H1 (cell line): ENCODE measurements around the gene IP6K1. TPM values are rescaled to one million over a fixed set of nuclear protein-coding genes. Genes with fewer than 3 reads are reported as not detected.

Experiments
- CTCF ChIA-PET: fragments of 300-600 bp; sonication (Branson Sonifier 250); formaldehyde crosslinking; loops from one replicate; lab custom pipeline; 2021; ENCODE audit not compliant: partially characterized antibody; lab: Charles Lee
- POLR2A ChIA-PET: fragments of 300-600 bp; sonication (Branson Sonifier 250); formaldehyde crosslinking; loops from one replicate; lab custom pipeline; 2021; ENCODE audit warnings: inconsistent platforms; ENCODE audit not compliant: partially characterized antibody; lab: Charles Lee
- DNase-seq, 2 experiments: peaks; one replicate each; pipeline versions ENCODE4 v3.0.0 to v3.0.0-alpha.2; 2010 to 2022; ENCODE audit warnings: low spot score in 2 of 2, low read depth in 1 of 2, mixed read lengths in 1 of 2
- FAIRE-seq: peaks from 2 replicates; lab custom pipeline; 2011; peaks lifted over from hg19 to GRCh38; lab: Jason Lieb, UNC
- H2AFZ ChIP-seq: 2 replicates; pipeline ENCODE4 v1.8.1; 2012; ENCODE audit warnings: low read length, inconsistent platforms
- H2AK5ac ChIP-seq: 2 replicates; pipeline ENCODE4 v1.6.1; 2013; ENCODE audit warnings: low read depth, low read length
- H2BK120ac ChIP-seq: replicated peaks from 2 replicates; pipeline ENCODE3; 2013; ENCODE audit warnings: low read depth, low read length, inconsistent platforms
- H2BK12ac ChIP-seq: 2 replicates; pipeline ENCODE4 v1.6.1; 2013; ENCODE audit warnings: low read depth, low read length
- H2BK15ac ChIP-seq: 2 replicates; pipeline ENCODE4 v1.6.1; 2013; ENCODE audit warnings: low read length
- H2BK20ac ChIP-seq: 2 replicates; pipeline ENCODE4 v1.6.1; 2013; ENCODE audit warnings: low read length
- H2BK5ac ChIP-seq: 2 replicates; pipeline ENCODE4 v1.6.1; 2013; ENCODE audit warnings: low read depth, low read length
- H3K14ac ChIP-seq: 2 replicates; pipeline ENCODE4 v1.6.1; 2013; ENCODE audit warnings: inconsistent platforms; ENCODE audit not compliant: insufficient read length
- H3K18ac ChIP-seq: 2 replicates; pipeline ENCODE4 v1.6.1; 2013; ENCODE audit warnings: low read length; ENCODE audit errors: extremely low read depth
- H3K23ac ChIP-seq: 2 replicates; pipeline ENCODE4 v1.6.1; 2013; ENCODE audit warnings: inconsistent platforms; ENCODE audit not compliant: insufficient read length
- H3K23me2 ChIP-seq: 2 replicates; pipeline ENCODE4 v1.6.1; 2013; ENCODE audit warnings: low read depth, low read length
- H3K27ac ChIP-seq: 2 replicates; pipeline ENCODE4 v1.6.1; 2011; ENCODE audit warnings: low read depth, low read length, inconsistent platforms
- H3K27me3 ChIP-seq, 4 experiments: replicated peaks in 1 of 4; 1 replicate in 1 of 4; 2 replicates in 3 of 4; pipeline versions ENCODE4 v1.6.1 to v1.8.1; 2011 to 2013; ENCODE audit warnings: low read length in 3 of 4, mild to moderate bottlenecking in 3 of 4, inconsistent platforms in 2 of 4, mixed read lengths in 2 of 4, moderate library complexity in 1 of 4; ENCODE audit not compliant: control insufficient read depth in 3 of 4, insufficient read depth in 3 of 4; ENCODE audit errors: extremely low read depth in 1 of 4
- H3K36me3 ChIP-seq, 4 experiments: 2 replicates each; pipeline versions ENCODE4 v1.6.1 to v1.8.1; 2011 to 2013; ENCODE audit warnings: mild to moderate bottlenecking in 4 of 4, low read length in 3 of 4, moderate library complexity in 2 of 4, control low read depth in 1 of 4, inconsistent platforms in 1 of 4; ENCODE audit not compliant: insufficient read depth in 4 of 4, control insufficient read depth in 2 of 4
- H3K4ac ChIP-seq: replicated peaks from 2 replicates; pipeline ENCODE3; 2013; ENCODE audit warnings: low read length, low read depth, mixed read lengths, inconsistent platforms; ENCODE audit not compliant: insufficient read length
- H3K4me1 ChIP-seq, 4 experiments: replicated peaks in 1 of 4; 1 replicate in 1 of 4; 2 replicates in 3 of 4; pipeline versions ENCODE4 v1.6.1 to v1.8.1; 2011 to 2013; ENCODE audit warnings: low read length in 3 of 4, inconsistent platforms in 2 of 4, mixed read lengths in 1 of 4; ENCODE audit not compliant: insufficient read depth in 4 of 4, control insufficient read depth in 3 of 4
- H3K4me2 ChIP-seq, 2 experiments: 2 replicates each; pipeline versions ENCODE4 v1.6.1 to v1.8.1; 2011 to 2013; ENCODE audit warnings: low read depth in 2 of 2, low read length in 2 of 2, control low read depth in 1 of 2, inconsistent platforms in 1 of 2, mild to moderate bottlenecking in 1 of 2; ENCODE audit not compliant: insufficient read depth in 1 of 2
- H3K4me3 ChIP-seq, 4 experiments: fragments of 200-600, 300-600 bp in 1 of 4; sonication (generic), shearing (Covaris generic), sonication (Bioruptor Twin) in 1 of 4; 2 replicates each; pipeline versions ENCODE4 v1.5.1 to v1.8.1; 2011 to 2016; ENCODE audit warnings: low read length in 4 of 4, low read depth in 3 of 4, control low read depth in 2 of 4, inconsistent platforms in 2 of 4, mild to moderate bottlenecking in 2 of 4, mixed read lengths in 1 of 4, moderate library complexity in 1 of 4; ENCODE audit not compliant: insufficient read depth in 2 of 4; ENCODE audit errors: extremely low read depth in 1 of 4
- H3K56ac ChIP-seq: replicated peaks from 2 replicates; pipeline ENCODE3; 2013; ENCODE audit warnings: low read depth, mild to moderate bottlenecking, mixed read lengths, low read length, inconsistent platforms; ENCODE audit not compliant: insufficient read length
- H3K79me1 ChIP-seq: 2 replicates; pipeline ENCODE4 v1.6.1; 2013; ENCODE audit warnings: low read depth, low read length, control low read depth
- H3K79me2 ChIP-seq, 2 experiments: 2 replicates each; pipeline versions ENCODE4 v1.6.1 to v1.8.1; 2012 to 2013; ENCODE audit warnings: low read length in 2 of 2, mild to moderate bottlenecking in 2 of 2, inconsistent platforms in 1 of 2; ENCODE audit not compliant: insufficient read depth in 2 of 2, control insufficient read depth in 1 of 2
- H3K9ac ChIP-seq, 4 experiments: replicated peaks in 1 of 4; 1 replicate in 1 of 4; 2 replicates in 3 of 4; pipeline versions ENCODE4 v1.6.1 to v1.8.1; 2011 to 2013; ENCODE audit warnings: low read depth in 3 of 4, low read length in 3 of 4, control low read depth in 2 of 4, mild to moderate bottlenecking in 2 of 4, moderate library complexity in 2 of 4, inconsistent platforms in 1 of 4; ENCODE audit errors: extremely low read depth in 1 of 4
- H3K9me3 ChIP-seq, 2 experiments: 2 replicates each; pipeline versions ENCODE4 v1.6.1 to v1.8.1; 2012 to 2013; ENCODE audit warnings: mild to moderate bottlenecking in 2 of 2, moderate library complexity in 2 of 2, control low read depth in 1 of 2, inconsistent platforms in 1 of 2, low read depth in 1 of 2, low read length in 1 of 2, mixed read lengths in 1 of 2; ENCODE audit not compliant: insufficient read depth in 2 of 2
- H4K20me1 ChIP-seq, 2 experiments: replicated peaks in 1 of 2; 2 replicates each; pipeline versions ENCODE3 to v1.8.1; 2011 to 2013; ENCODE audit warnings: inconsistent platforms in 2 of 2, low read length in 2 of 2, mild to moderate bottlenecking in 1 of 2; ENCODE audit not compliant: insufficient read depth in 2 of 2, control insufficient read depth in 1 of 2
- H4K5ac ChIP-seq: 2 replicates; pipeline ENCODE4 v1.6.1; 2013; ENCODE audit warnings: low read length, low read depth, mixed read lengths, inconsistent platforms; ENCODE audit not compliant: insufficient read length
- H4K8ac ChIP-seq: 2 replicates; pipeline ENCODE4 v1.8.0; 2013; ENCODE audit warnings: mild to moderate bottlenecking, moderate library complexity, low read length, inconsistent platforms; ENCODE audit not compliant: insufficient read depth; ENCODE audit errors: extremely low read depth
- H4K91ac ChIP-seq: replicated peaks from 2 replicates; pipeline ENCODE3; 2013; ENCODE audit warnings: low read length, mixed read lengths, inconsistent platforms; ENCODE audit not compliant: insufficient read length
- CREB1 ChIP-seq: IDR thresholded peaks from 2 replicates; pipeline ENCODE4 v1.6.1; 2012; ENCODE audit warnings: inconsistent platforms
- SIN3A ChIP-seq, 2 experiments: IDR thresholded peaks in 1 of 2; conservative IDR thresholded peaks in 1 of 2; 2 replicates each; pipeline ENCODE4 v1.6.1; 2011 to 2012; ENCODE audit warnings: low read length in 2 of 2, improper control_type of control experiment in 1 of 2, low read depth in 1 of 2, mild to moderate bottlenecking in 1 of 2
- WGBS, 2 experiments: shearing (Covaris generic) in 1 of 2; methylation state at CpG; one replicate each; pipeline versions ENCODE4 v1.1.6 to v1.1.7; 2013 to 2015; ENCODE audit warnings: low lambda C conversion rate in 2 of 2, mixed read lengths in 2 of 2, inconsistent platforms in 1 of 2, low coverage in 1 of 2, missing lambda C conversion rate in 1 of 2; ENCODE audit not compliant: insufficient replicate concordance in 2 of 2, insufficient coverage in 1 of 2, insufficient read length in 1 of 2; ENCODE audit errors: extremely low coverage in 1 of 2, missing lambda C conversion rate in 1 of 2; 5-methylcytosine and 5-hydroxymethylcytosine counted together
- polyA plus RNA-seq, 7 experiments: library from polyadenylated mRNA; depleted of rRNA in 3 of 7; stranded (reverse) in 5 of 7; unstranded in 2 of 7; fragments of >200 nt in 5 of 7; fragments of 200-250 nt in 2 of 7; gene quantifications; 1 replicate in 5 of 7; 2 replicates in 1 of 7; 4 replicates in 1 of 7; pipeline versions ENCODE4 v1.2.1 to v1.2.3, GENCODE V29; 2011 to 2013; ENCODE audit warnings: missing spikeins in 2 of 7, mixed read lengths in 2 of 7
- total RNA-seq: library from RNA; stranded (reverse); fragmentation: NEBNext Ultra II Directional; extraction: Animal tissue kit (Norgen Biotek cat#: 25700); gene quantifications from 2 replicates; pipeline ENCODE4 v1.2.1, GENCODE V29; 2021

IP6K1 gene
- total and polyA plus RNA-seq, 2 of the 8 experiments (the other 6 are each of a cell fraction or from before 2014, with no cell fraction given) = 31.5 to 35.2 TPM

DNA sequence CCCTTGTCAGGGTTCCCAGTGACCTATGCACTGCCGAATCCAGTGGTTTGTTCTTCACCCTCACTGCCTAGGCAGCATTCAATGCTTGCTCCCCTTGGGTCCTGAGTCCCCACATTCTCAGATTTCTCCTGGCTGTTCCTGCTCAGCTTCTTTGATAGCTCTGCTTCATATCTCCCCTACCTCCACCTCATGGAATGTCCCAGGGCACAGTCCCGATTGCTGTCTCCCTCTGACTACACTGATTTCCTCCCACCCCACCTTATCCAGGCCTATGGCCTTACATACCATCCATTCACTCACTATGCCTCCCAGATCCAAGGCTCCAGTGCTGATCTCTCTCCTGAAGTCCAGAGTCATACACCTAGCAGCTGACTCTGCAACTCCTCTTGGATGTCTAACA lies 14.8 kb upstream of the IP6K1 start:
- peaks cover 0 to 16% (median 13%) of the 10 kb centered on the region in 4 experiments; a peak in 5 of 7 replicates for H3K4me1 ChIP-seq
- no peaks in the 10 kb centered on the region for H3K9me3 ChIP-seq
- no peak overlapping the region for H3K9ac ChIP-seq
- H3K4me2 ChIP-seq = no peak overlapping the region
- CTCF ChIA-PET = interaction anchor here (0.7 to 17.0 kb wide), 14 partner anchors 11 to 279 kb away, joined by 3 to 266 read pairs (median 7); partner anchors contain the start of gene UBA7
- H3K36me3 ChIP-seq = no peaks in the 10 kb centered on the region
- H3K79me1 ChIP-seq = no peaks in the 10 kb centered on the region
- no peak overlapping the region for H3K27ac ChIP-seq
- H3K27me3 ChIP-seq = peaks cover 0 to 18% (median 16%) of the 10 kb centered on the region in 4 experiments; a peak in 6 of 7 replicates
- WGBS, 2 experiments = 93% methylated on average over 2 of the region's 2 CpGs; no CpG with 5 or more reads in 1 of the 2 experiments
- no peak for FAIRE-seq
- no peak overlapping the region for H4K91ac ChIP-seq
- H2AFZ ChIP-seq = no peak overlapping the region
- H2BK15ac ChIP-seq = peak overlapping the region; percentile 46; the same call in 1 of the 2 replicates
- POLR2A ChIA-PET = interaction anchor here (1.2 kb wide), 1 partner anchor 110 kb away, joined by 4 read pairs; no protein-coding TSS in a partner anchor
- H3K14ac ChIP-seq = no peak overlapping the region
- no peak overlapping the region for H3K4me3 ChIP-seq
- no peak overlapping the region for H4K5ac ChIP-seq
- H2BK5ac ChIP-seq = no peak overlapping the region
- no peak overlapping the region for H3K4ac ChIP-seq
- no peak overlapping the region for H4K8ac ChIP-seq
- H3K18ac ChIP-seq = no peak overlapping the region
- DNase-seq = no peak
- no peak overlapping the region for H3K56ac ChIP-seq
- H3K23ac ChIP-seq = no peak overlapping the region
- no peaks in the 10 kb centered on the region for H3K79me2 ChIP-seq
- no peak overlapping the region for H2BK20ac ChIP-seq
- peaks cover 8% of the 10 kb centered on the region; the same call in 1 of the 2 replicates for H3K23me2 ChIP-seq
- no peak overlapping the region for H2BK120ac ChIP-seq
- H4K20me1 ChIP-seq = no peaks in the 10 kb centered on the region
- no peak overlapping the region for H2BK12ac ChIP-seq
- peak overlapping the region; percentile 58; the same call in 1 of the 2 replicates for H2AK5ac ChIP-seq
- no peak for TF ChIP-seq CREB1
- no peak for TF ChIP-seq SIN3A (conservative IDR thresholded peaks at IDR 0.05 in 1 of 2, IDR thresholded peaks at IDR 0.05 in 1 of 2; ENCODE audit: low read depth in 1 of 2, low read length in 2 of 2)
